ENCODE data around the gene ABCB10.

- TF ChIP-seq POLR2A (IDR thresholded peaks at IDR 0.05; ENCODE audit: low read length) = peak; percentile 81
- TF ChIP-seq GATA1 (IDR thresholded peaks at IDR 0.05; ENCODE audit: low read depth, low read length) = peak; percentile 88
These were observed 3.5 kb downstream of the ABCB10 start for GRCh38 chr1:229554886-229555621.
